Parathyroid adenoma (tissue), 2 donors: ENCODE data around the gene CCZ1B.
"Not testable (repeated sequence)": the region's sequence is repeated elsewhere in the genome, so short reads cannot be mapped to it uniquely, and the experiment has no call there.

Experiments
- H2AFZ ChIP-seq: fragments of 300-600 bp; sonication (generic); one replicate; pipeline ENCODE4 v1.7.0; 2017; ENCODE audit warnings: antibody characterized with exemption, mild to moderate bottlenecking
- H3K27ac ChIP-seq: fragments of 300-600 bp; sonication (generic); one replicate; pipeline ENCODE4 v1.7.0; 2017
- H3K27me3 ChIP-seq: fragments of 300-600 bp; sonication (generic); one replicate; pipeline ENCODE4 v1.7.0; 2017; ENCODE audit warnings: low read length; ENCODE audit not compliant: control insufficient read depth, insufficient read depth
- H3K36me3 ChIP-seq: fragments of 300-600 bp; sonication (generic); one replicate; pipeline ENCODE4 v1.7.0; 2017; ENCODE audit warnings: low read length; ENCODE audit not compliant: control insufficient read depth, insufficient read depth
- H3K4me1 ChIP-seq: fragments of 300-600 bp; sonication (generic); one replicate; pipeline ENCODE4 v1.7.0; 2017; ENCODE audit warnings: control low read depth
- H3K4me2 ChIP-seq: fragments of 300-600 bp; sonication (generic); one replicate; pipeline ENCODE4 v1.7.0; 2017; ENCODE audit warnings: low read length
- H3K4me3 ChIP-seq: fragments of 300-600 bp; sonication (generic); one replicate; pipeline ENCODE4 v1.7.0; 2017; ENCODE audit warnings: low read depth, low read length
- H3K79me2 ChIP-seq: fragments of 300-600 bp; sonication (generic); one replicate; pipeline ENCODE4 v1.7.0; 2017; ENCODE audit warnings: control low read depth
- H3K9ac ChIP-seq: fragments of 300-600 bp; sonication (generic); one replicate; pipeline ENCODE4 v1.7.0; 2017; ENCODE audit warnings: mild to moderate bottlenecking
- H3K9me3 ChIP-seq: fragments of 300-600 bp; sonication (generic); one replicate; pipeline ENCODE4 v1.7.0; 2017; ENCODE audit warnings: low read length; ENCODE audit not compliant: control insufficient read depth
- CTCF ChIP-seq: fragments of 300-600 bp; sonication (generic); IDR thresholded peaks from one replicate; pipeline ENCODE4 v1.7.0; 2017; ENCODE audit warnings: antibody characterized with exemption, mild to moderate bottlenecking
- donor health status: primary hyperparathyroidism.

The CCZ1B gene

GRCh38 chr7:6826151-6826550 lies at the start of gene CCZ1B:
CCZ1B (minus strand) TSS chr7:6826275; CDS start chr7:6826197, 78 bp downstream.
- not testable (repeated sequence) for H3K9me3 ChIP-seq, H3K4me1 ChIP-seq, H3K79me2 ChIP-seq, H3K36me3 ChIP-seq, H3K9ac ChIP-seq, H3K27me3 ChIP-seq
- peak within 1 kb of the TSS; percentile 95 for H2AFZ ChIP-seq
- H3K4me2 ChIP-seq = peak within 1 kb of the TSS; percentile 68
- peak within 1 kb of the TSS; percentile 64 for H3K27ac ChIP-seq
- TF ChIP-seq CTCF = peak; percentile 29
- peak within 1 kb of the TSS; percentile 69 for H3K4me3 ChIP-seq

- H3K27me3 ChIP-seq, H3K79me2 ChIP-seq, H3K4me3 ChIP-seq, H3K4me2 ChIP-seq, H3K4me1 ChIP-seq, H3K27ac ChIP-seq, H3K9me3 ChIP-seq, H3K36me3 ChIP-seq, H2AFZ ChIP-seq, H3K9ac ChIP-seq: not testable (repeated sequence)
Observed at GRCh38 chr7:6875022-6875421, 48.9 kb upstream of the CCZ1B start.

GRCh38 chr7:6872246-6872945 lies 46.3 kb upstream of the CCZ1B start:
- not testable (repeated sequence) for H3K27ac ChIP-seq, H3K79me2 ChIP-seq, H3K4me3 ChIP-seq, H3K36me3 ChIP-seq, H3K4me1 ChIP-seq, H3K9ac ChIP-seq, H3K4me2 ChIP-seq, H2AFZ ChIP-seq, H3K9me3 ChIP-seq, H3K27me3 ChIP-seq

- not testable (repeated sequence) for H3K9me3 ChIP-seq, H3K36me3 ChIP-seq
Observed at GRCh38 chr7:6871421-6872144, 45.5 kb upstream of the CCZ1B start.

GRCh38 chr7:6864751-6865150 lies 38.7 kb upstream of the CCZ1B start:
- H3K4me3 ChIP-seq, H3K79me2 ChIP-seq, H3K4me2 ChIP-seq, H3K9ac ChIP-seq, H3K4me1 ChIP-seq, H3K9me3 ChIP-seq, H2AFZ ChIP-seq, H3K36me3 ChIP-seq, H3K27ac ChIP-seq, H3K27me3 ChIP-seq: not testable (repeated sequence)

More at GRCh38 chr7:6871421-6872144, 45.5 kb upstream of the CCZ1B start:
- H3K27me3 ChIP-seq, H3K9ac ChIP-seq, H3K4me2 ChIP-seq, H3K27ac ChIP-seq, H2AFZ ChIP-seq, H3K4me1 ChIP-seq, H3K79me2 ChIP-seq, H3K4me3 ChIP-seq: not testable (repeated sequence)

- not testable (repeated sequence) for H3K36me3 ChIP-seq, H3K27ac ChIP-seq, H3K4me2 ChIP-seq, H2AFZ ChIP-seq, H3K4me1 ChIP-seq, H3K9me3 ChIP-seq, H3K79me2 ChIP-seq, H3K27me3 ChIP-seq, H3K9ac ChIP-seq, H3K4me3 ChIP-seq
Observed at GRCh38 chr7:6864188-6864587, 38.1 kb upstream of the CCZ1B start.

GRCh38 chr7:6862876-6863275 lies 36.8 kb upstream of the CCZ1B start:
- not testable (repeated sequence) for H3K4me3 ChIP-seq, H3K4me2 ChIP-seq, H3K27ac ChIP-seq, H3K9me3 ChIP-seq, H3K27me3 ChIP-seq, H3K9ac ChIP-seq, H3K79me2 ChIP-seq, H3K4me1 ChIP-seq, H2AFZ ChIP-seq, H3K36me3 ChIP-seq
